Renal cortex interstitium (tissue), 15 donors: ENCODE results near the gene SERP2. TPM values are rescaled to one million over a fixed set of nuclear protein-coding genes. Genes with fewer than 3 reads are reported as not detected.
"Not testable (repeated sequence)": the region's sequence is repeated elsewhere in the genome, so short reads cannot be mapped to it uniquely, and the experiment has no call there.

Experiments
- DNase-seq, 11 donors: peaks; one replicate each; pipeline ENCODE4 v3.0.0-alpha.2; 2013; ENCODE audit warnings: low read depth in 9 of 11, low spot score in 4 of 11; ENCODE audit errors: extremely low read depth in 1 of 11
- long read RNA-seq, 16 experiments: transcript quantifications; one replicate each; lab custom pipeline, GENCODE V29; 2026
- polyA plus RNA-seq, 3 donors: library from polyadenylated mRNA; unstranded; fragments of 120-200 nt; gene quantifications; one replicate each; pipeline ENCODE4 v1.2.1, GENCODE V29; 2013; ENCODE audit not compliant: insufficient read length in 3 of 3

The SERP2 gene
- polyA plus RNA-seq, result 10 to 100 TPM in 2 of 3 donors, 1 to 10 TPM in 1; 9.3 to 12.6 (median 11.9) TPM
- long read RNA-seq, donor 1, partial matches to known transcripts, result 0 of 3 reads
- long read RNA-seq, donor 1, other reads (novel, unspliced or antisense), result 0 of 3 reads
- long read RNA-seq, donor 2, transcript SERP2-203 (4 exons, 962 nt), result major isoform, 6 of 6 reads
- long read RNA-seq, donor 2, partial matches to known transcripts, result 0 of 6 reads
- long read RNA-seq, donor 2, other reads (novel, unspliced or antisense), result 0 of 6 reads
- long read RNA-seq, donor 3, partial matches to known transcripts, result 0 of 2 reads
- long read RNA-seq, donor 3, other reads (novel, unspliced or antisense), result 0 of 2 reads
- long read RNA-seq, donor 4, partial matches to known transcripts, result 0 of 4 reads
- long read RNA-seq, donor 4, other reads (novel, unspliced or antisense), result 0 of 4 reads
- long read RNA-seq, donor 5, result 0 reads
- long read RNA-seq, donor 6, partial matches to known transcripts, result 0 of 2 reads
- long read RNA-seq, donor 6, other reads (novel, unspliced or antisense), result 0 of 2 reads
- long read RNA-seq, donor 7, result 0 reads
- long read RNA-seq, donor 8, result 0 reads
- long read RNA-seq, donor 9, partial matches to known transcripts, result 0 of 2 reads
- long read RNA-seq, donor 9, other reads (novel, unspliced or antisense), result 0 of 2 reads
- long read RNA-seq, donor 10, result 0 reads
- long read RNA-seq, donor 11, partial matches to known transcripts, result 0 of 1 reads
- long read RNA-seq, donor 11, other reads (novel, unspliced or antisense), result 0 of 1 reads
- long read RNA-seq, donor 12, partial matches to known transcripts, result 0 of 1 reads
- long read RNA-seq, donor 12, other reads (novel, unspliced or antisense), result 0 of 1 reads
- long read RNA-seq, donor 13, result 0 reads
- long read RNA-seq, donor 14, partial matches to known transcripts, result 0 of 4 reads
- long read RNA-seq, donor 14, other reads (novel, unspliced or antisense), result 0 of 4 reads
- long read RNA-seq, donor 15, partial matches to known transcripts, result 0 of 2 reads
- long read RNA-seq, donor 15, other reads (novel, unspliced or antisense), result 0 of 2 reads
- long read RNA-seq, donor 16, partial matches to known transcripts, result 0 of 3 reads
- long read RNA-seq, donor 16, other reads (novel, unspliced or antisense), result 0 of 3 reads

DNA sequence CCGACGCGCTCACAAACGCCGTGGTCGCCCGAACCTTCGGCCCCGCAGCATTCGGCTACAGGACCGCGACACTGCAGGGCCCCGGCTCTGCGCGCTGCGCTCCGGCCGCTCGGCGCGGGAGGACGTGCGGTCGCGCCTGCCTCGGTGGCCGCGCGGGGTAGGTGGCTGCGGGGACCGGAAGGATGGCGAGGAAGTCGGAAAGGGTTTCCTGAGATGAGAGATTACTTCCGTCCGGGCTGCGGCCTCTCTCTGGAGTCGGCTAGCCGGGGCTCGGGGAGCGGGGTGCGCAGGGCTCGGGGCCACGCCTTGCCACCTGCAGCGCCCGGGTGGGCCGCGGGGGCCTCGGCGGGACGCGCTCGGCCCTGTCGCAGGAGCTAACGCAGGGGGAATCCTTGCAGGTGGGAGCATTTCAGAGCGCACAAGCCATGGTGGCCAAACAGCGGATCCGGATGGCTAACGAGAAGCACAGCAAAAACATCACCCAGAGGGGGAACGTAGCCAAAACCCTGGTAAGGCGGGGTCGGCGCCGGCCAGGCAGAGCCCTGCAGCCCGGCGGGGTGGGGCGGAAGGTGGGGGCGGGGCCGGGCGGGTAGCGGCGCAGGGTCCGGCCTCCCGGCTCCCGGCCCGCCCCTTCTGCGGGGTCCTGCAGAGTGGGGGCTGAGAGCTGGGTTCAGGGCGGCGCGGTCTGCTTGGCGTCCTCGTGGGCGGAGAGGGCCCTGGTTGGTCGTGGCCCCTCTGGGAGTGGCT is at the start of gene SERP2:
TSS of gene SERP2 (plus strand) at position 224 of the 747 bp plus-strand sequence. CDS start at position 426, 202 bp downstream.
- peak in 2 of 11 donors; percentile 47 to 49 for DNase-seq

DNA sequence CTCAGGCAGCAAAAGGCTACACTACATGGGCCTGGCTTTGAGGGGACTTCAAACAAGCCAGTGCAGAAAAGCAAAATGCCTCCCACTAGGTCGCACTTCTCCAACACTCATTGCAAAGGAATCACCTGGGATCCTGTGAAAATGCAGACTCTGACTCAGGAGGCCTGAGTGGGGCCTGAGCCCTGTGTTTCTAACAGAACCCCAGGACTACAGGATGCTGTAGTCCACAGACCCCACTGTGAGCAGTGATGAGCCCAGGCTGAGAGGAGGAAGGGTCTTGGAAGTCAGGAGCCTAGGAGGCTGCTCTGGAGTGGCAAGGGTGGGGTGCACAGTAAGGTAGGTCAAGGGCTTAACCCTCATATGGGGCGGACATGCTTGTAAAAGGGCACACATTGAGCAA is 46.7 kb upstream of the SERP2 start:
- DNase-seq, result no peak

DNA sequence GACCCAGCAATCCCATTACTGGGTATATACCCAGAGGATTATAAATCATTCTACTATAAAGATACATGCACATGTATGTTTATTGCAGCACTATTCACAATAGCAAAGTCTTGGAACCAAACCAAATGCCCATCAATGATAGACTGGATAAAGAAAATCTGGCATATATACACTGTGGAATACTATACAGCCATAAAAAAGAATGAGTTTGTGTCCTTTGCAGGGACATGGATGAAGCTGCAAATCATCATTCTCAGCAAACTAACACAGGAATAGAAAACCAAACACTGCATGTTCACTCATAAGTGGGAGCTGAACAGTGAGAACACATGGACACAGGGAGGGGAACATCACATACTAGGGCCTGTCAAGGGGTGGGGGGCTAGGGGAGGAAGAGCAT is 44.6 kb upstream of the SERP2 start:
- not testable (repeated sequence) for DNase-seq

DNA sequence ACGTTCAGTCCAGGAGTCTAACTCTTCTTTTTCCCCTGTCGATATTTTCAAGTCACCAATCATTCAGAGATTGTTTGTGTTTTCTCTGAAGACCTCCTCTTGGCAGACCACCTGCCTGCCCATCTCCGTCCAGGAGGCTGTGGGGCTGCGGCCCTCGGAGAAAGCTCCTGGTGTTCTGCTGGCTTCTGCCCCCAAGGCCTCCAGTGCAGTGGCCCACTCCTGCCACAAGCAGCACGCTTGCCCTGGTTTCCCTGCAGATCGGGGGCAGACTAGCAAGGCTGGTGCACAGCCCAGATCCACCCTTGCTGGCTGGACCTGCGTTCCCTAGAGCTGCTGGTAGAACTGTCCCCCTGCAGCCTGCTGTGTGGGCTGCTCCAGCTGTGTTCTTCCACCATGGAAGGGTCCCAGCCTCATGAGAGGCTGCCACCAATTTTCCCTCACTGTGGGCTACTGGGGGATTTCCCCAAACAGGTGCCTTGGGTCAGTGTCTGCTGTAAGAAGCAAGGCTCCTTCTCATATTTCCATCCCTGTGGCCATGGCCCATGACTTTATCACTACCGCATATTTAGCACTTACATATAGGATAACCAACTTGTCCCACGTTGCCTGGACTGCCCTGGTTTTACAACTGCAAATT is 43.6 kb upstream of the SERP2 start:
- DNase-seq, result no peak

DNA sequence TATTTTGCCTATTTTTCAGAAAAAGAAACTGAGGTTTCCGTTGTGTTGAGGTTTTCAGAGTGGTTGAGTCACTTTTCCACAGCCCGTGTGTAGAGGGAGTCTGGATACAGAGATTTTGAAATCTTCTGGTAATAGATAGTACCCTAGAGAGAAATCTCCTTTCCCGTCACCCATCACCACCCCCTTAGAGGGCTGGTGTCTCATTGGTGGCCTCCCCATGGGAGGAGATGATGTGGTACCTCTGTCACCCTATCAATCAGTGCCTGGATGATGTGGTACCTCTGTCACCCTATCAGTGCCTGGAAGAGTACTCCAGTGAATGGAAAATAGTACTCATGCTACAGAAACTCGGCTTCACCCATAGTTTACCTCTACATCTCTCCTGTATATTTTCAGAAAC is 42.2 kb upstream of the SERP2 start:
- no peak for DNase-seq

DNA sequence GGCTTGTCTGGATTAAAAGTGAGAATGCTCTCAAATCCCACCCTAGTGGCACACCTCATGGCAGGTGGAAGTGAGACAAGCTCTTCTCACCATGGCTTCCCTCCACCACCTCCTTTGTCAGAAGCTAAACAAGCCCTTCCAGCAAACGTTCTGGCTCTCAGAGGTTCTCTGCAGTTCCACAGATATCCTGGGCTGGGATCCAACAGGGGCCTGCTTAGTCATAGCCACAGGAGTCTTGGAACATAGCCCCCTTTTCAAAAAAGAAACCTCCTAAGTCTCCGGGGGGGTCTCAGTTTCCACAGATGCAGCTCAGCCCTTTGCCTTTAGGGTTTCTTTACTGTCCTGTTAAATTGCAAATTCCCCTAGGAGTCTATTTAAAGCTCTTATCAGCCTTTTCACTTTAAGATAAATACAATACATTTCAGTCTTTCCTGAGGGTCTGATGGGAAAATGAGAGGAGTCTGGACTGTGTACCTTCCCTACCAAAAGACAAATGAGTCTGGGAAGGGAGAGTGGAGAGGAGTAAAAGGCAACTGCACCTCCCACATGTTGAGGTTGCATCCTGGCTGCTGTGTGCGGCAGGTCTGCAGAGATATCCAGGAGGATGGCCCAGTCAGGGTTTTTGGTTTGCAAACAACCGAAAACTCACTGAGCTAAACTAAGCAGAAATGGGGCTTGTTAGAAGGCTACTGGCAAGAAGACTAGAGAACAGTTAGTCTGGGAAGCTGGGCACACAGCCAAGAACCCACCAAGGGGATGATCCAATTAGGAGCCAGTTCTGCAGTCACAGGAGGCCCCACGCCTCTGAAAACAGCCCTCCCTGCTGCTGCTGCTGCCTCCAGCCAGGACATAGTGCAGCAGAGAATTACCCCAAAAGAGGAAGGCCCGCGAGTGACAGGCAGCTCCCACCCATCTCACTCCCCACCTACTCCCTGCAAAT is 41.4 kb upstream of the SERP2 start:
- peak in 6 of 11 donors; percentile 49 to 67 (median 53) for DNase-seq

DNA sequence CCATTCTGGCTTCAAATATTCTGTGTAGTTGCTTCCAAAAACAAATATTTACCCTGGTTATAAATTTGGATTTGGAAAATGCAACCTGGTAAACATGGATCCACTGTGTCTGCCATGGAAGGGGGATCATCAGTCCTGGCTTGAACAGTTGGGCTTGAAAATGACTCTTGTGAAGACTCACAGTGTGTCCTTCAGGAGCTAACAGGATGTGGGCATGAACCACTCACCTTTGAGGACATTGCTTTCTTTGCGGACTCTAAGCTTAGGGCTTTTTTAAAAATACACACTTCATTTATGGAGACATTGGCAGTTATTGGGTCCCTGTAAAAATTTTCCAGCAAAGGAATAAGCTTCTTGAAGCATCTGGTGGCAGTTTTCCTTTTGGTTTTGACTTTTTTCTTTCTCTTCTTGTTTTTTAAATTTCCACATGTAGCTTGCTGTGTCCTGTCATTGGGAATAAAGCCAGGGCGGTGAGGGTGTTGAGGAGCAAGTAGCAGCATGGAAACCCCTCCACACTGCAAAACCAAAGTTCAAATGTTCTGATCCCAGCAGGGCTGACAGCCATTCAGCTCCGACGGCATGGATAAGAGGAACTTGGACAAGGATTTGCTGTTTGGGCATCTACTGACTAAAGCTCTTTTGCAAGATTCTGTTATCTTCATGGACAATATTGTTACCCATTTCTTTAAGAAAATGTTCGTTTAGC is 39.5 kb upstream of the SERP2 start:
- DNase-seq, result no peak

DNA sequence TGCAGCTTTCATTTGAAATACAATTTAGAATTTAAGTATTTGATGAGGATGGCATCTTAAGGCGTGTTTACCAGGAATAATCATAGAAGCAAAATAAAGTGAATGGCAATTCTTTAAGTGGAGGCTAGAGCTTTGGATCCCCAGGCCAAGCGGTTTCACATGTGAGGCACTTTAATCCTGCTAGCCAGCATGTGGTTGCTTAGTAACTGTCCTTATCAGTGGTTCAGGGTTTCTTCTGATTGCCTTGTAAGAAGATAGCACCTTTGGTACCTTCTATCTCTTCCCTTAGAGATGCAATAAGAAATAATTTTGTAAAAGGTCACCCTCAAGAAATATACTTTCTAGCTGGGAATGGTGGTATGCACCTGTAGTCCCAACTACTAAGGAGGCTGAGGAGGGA is 38.9 kb upstream of the SERP2 start:
- no peak for DNase-seq

DNA sequence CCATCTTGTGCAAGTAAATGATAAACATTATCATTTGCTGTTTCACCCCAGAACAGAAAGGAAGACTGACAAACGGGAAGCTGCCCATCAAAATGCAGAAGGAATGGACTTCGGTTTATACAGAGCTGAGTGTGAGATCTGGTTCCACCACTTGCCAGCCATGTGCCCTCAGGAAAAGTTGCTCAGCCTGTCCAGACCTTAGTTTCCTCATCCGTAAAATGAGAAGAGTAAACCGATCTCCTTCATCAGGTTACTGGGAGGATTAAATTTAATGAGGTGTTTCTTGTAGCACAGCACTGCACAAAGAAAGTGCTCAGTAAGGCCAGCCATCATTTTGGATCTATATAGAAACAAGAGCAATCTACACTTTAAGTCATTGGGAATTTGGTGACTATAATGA is 36.7 kb upstream of the SERP2 start:
- DNase-seq, result no peak

DNA sequence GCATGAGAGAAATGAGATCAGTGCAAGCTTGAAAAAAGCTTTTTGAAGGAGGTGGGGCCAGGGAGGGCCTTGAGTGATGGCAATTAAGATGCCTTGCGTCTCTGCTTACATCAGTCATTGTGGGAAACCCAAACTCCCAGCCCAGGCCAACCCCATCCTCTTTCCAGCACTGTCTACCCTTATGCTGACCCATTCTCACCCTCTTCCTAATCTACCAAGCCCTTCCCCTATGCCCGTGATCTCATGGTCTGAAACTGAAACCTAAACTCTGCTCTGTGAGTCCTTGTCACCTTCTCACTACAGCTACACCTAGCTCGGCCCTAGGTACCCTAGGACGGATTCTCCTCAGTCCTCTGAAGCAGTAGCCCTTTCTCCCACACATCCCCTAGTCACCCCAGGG is 36.0 kb upstream of the SERP2 start:
- no peak for DNase-seq

DNA sequence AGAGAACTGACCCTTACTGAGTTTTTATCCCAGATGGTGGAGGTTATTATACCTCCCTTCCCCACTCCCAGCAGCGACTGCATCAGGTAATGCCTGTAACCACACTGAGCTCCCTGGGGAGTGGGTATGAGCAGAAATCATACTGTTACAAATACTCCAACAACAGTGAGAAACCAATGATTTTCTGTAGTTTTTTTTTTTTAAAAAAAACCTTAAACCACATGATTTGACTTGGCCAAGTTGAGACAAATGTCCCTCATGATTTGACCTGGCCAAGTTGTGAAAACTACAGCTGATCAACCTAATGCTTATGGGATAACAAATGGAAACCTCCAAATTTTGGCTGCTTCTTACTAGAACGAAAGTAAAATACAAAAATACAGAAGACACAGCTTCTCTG is 33.1 kb upstream of the SERP2 start:
- no peak for DNase-seq

DNA sequence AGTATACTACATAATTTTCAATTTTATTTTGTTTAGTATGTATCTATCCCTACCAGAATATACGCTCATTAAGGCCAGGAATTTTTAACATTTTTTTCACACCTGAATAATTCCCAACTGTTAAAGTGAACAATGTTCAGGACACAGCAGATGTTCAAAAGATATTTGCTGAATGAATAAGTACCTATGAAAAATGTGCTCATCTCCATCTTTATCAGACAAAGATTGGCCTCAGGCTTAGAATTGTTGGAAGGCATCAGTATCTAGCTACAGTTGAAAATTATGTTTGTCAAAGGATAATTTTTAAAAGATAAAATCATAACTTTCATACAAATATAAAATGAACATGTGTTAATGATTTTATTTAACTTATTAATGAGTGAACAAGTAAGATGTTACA is 30.9 kb upstream of the SERP2 start:
- DNase-seq, result no peak

DNA sequence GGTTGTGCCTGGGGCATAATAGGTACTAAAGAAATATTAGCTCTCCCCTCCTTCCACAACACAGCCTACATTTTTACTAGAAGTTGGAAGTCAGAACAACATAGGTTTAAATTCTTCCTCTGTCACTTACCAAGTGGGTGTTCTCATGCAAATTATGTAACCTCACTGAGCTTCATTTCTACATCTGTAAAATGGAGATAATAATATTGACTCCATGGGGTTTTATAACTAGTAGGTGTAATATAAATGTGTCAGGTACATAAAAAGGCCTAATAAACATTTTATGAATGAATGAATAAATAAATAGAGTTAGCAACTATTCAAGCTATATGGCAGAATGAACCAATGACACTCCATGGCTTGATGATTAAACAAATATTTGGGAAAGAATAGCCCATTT is 27.1 kb upstream of the SERP2 start:
- no peak for DNase-seq

DNA sequence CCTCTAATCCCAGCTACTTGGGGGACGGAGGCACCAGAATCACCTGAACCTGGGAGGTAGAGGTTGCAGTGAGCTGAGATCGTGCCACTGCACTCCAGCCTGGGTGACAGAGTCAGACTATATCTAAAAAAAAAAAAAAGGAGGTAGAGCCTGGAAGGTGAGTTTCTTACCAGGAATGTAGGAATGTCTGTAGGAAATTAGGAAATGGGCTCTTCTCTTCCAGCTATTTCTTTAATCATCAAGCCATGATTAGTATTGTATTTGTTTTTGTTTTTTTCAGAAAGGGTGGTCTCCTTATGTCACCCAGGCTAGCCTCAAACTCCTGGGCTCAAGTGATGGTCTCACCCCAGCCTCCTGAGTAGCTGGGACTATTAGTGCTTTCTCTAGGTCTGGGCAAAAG is 26.3 kb upstream of the SERP2 start:
- DNase-seq, result no peak

DNA sequence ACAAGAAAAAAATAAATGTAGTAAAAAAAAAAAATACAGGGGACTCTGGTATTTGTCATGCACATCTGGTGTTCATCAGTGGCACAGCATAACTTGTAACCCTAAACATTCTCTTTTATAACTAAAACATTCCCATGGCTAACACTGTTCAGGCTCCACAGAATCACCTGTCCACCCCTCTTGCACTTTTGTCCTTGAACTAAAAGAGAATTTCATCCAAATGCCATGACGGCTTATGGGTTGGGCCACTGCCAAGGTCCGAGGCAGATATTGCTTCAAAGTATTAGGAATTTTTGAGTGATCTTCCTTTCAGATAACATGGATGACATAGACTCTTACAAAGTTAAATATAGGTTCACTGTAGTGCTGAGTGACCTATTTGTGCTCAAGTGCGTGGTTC is 25.7 kb upstream of the SERP2 start:
- no peak for DNase-seq

DNA sequence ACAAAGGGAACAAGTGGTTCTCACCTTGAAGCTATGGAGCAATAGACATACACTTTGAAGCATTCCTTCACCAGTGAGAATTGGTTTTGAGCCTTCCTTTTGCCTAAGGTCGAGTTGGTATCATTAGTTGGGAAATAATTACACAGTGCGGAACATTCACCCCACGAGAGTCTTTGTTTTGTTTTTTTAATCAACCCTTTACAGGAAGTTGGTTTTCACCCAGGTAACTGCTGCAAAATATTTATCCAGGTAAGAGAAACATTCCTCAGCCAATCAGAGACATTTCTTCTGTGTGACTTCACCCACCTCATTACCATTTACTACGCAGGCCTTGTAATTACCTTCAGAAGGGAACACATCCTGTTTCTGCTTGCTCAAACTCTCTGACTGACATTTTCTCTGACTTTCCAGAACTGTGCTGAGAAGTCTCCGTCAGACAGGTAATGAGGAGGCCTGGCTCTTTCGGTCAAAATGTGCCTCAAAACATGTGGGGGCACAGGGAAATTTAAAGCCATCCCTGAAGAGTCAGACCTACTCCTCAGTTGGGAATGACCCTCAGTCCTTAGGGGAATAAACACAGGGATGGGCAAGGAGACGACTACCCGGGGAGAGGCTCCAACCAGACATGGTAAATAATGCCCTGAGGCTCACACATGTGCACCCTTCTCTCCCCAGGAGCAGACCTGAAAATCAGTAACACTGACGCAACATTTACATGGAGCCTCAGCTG is 22.7 kb upstream of the SERP2 start:
- peak in 1 of 11 donors; percentile 45 for DNase-seq
